ENCODE data around the gene SH2B3. TPM values are rescaled to one million over a fixed set of nuclear protein-coding genes. Genes with fewer than 3 reads are reported as not detected.

Gene SH2B3
- total and polyA plus RNA-seq, 2 experiments from 2014 or later, result 8.1 to 59.3 TPM

GRCh38 chr12:111362687-111363475 is 42.8 kb upstream of the SH2B3 start (continued):
- TF ChIP-seq JUNB (IDR thresholded peaks at IDR 0.05; ENCODE audit: unreplicated experiment) (no peak), STAT1 (IDR thresholded peaks at IDR 0.05; ENCODE audit: unreplicated experiment) (no peak), CREB1 (CRISPR knock-in tag; IDR thresholded peaks at IDR 0.05; ENCODE audit: low read depth) (no peak), REST (IDR thresholded peaks at IDR 0.05; ENCODE audit: unreplicated experiment) (no peak), EZH2 (IDR thresholded peaks at IDR 0.05; ENCODE audit: low read depth, unreplicated experiment) (no peak)
- TF ChIP-seq, protein P1, sequence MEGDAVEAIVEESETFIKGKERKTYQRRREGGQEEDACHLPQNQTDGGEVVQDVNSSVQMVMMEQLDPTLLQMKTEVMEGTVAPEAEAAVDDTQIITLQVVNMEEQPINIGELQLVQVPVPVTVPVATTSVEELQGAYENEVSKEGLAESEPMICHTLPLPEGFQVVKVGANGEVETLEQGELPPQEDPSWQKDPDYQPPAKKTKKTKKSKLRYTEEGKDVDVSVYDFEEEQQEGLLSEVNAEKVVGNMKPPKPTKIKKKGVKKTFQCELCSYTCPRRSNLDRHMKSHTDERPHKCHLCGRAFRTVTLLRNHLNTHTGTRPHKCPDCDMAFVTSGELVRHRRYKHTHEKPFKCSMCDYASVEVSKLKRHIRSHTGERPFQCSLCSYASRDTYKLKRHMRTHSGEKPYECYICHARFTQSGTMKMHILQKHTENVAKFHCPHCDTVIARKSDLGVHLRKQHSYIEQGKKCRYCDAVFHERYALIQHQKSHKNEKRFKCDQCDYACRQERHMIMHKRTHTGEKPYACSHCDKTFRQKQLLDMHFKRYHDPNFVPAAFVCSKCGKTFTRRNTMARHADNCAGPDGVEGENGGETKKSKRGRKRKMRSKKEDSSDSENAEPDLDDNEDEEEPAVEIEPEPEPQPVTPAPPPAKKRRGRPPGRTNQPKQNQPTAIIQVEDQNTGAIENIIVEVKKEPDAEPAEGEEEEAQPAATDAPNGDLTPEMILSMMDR (conservative IDR thresholded peaks at IDR 0.05; ENCODE audit: low read depth in 2 of 2), result no peak
- TF ChIP-seq, protein P2, sequence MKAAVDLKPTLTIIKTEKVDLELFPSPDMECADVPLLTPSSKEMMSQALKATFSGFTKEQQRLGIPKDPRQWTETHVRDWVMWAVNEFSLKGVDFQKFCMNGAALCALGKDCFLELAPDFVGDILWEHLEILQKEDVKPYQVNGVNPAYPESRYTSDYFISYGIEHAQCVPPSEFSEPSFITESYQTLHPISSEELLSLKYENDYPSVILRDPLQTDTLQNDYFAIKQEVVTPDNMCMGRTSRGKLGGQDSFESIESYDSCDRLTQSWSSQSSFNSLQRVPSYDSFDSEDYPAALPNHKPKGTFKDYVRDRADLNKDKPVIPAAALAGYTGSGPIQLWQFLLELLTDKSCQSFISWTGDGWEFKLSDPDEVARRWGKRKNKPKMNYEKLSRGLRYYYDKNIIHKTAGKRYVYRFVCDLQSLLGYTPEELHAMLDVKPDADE (IDR thresholded peaks at IDR 0.05), result no peak

DNA sequence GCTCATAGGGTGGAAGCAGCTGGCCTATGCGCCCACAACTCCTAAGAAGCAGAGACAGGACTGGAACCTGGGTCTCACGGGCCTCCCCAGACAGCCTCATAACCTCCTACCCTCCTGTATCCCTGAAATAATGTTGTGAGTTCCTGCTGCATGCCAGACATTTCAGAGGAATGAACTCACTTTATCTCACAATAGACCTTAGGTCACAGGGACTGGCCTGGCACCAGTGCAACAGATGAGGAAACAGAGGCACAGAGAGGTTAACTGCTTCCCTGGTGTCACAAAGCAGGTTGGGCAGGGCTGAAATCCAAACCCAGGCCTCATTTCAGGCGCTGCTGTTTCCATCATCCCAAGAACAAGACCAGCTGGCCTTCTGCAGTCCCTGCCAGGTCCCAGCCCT is 42.1 kb upstream of the SH2B3 start:
- Mint-ChIP-seq H3K27me3 (ENCODE audit: insufficient read depth, low read depth, poor library complexity) (peaks cover 12% of the 10 kb centered on the region), H3K4me3 (no peak overlapping the region), H3K27ac (no peak overlapping the region), H3K36me3 (ENCODE audit: low read depth) (no peaks in the 10 kb centered on the region), H3K9me3 (no peaks in the 10 kb centered on the region), H3K4me1 (peaks cover 10% of the 10 kb centered on the region)
- Histone ChIP-seq H4K20me1 (replicated peaks; ENCODE audit: insufficient read depth) (0 out of 2 replicates have a peak, but pooled peaks cover 2% of the 10 kb centered on the region), H2AFZ (no peak overlapping the region), H3K36me3 (ENCODE audit: insufficient read depth) (no peaks in the 10 kb centered on the region), H3K4me3 (no peak overlapping the region), H3F3A (replicated peaks; ENCODE audit: low read depth) (no peaks in the 10 kb centered on the region), H3K4me1 (ENCODE audit: insufficient read depth) (no peaks in the 10 kb centered on the region; the same call in 1 of the 2 replicates), H3K4me2 (no peak overlapping the region), H3K27ac (ENCODE audit: low read depth) (no peak overlapping the region), H3K79me2 (replicated peaks; ENCODE audit: insufficient read depth) (no peaks in the 10 kb centered on the region), H3K27me3 (ENCODE audit: insufficient read depth) (peaks cover 9% of the 10 kb centered on the region; the same call in 1 of the 2 replicates), H3K9me2 (ENCODE audit: insufficient read depth) (no peaks in the 10 kb centered on the region)
- DNase-seq (ENCODE audit: low spot score) (no peak), ATAC-seq (no peak)
- TF ChIP-seq, protein P2 (IDR thresholded peaks at IDR 0.05), result no peak
- no peak for TF ChIP-seq JUNB (IDR thresholded peaks at IDR 0.05; ENCODE audit: unreplicated experiment)
- no peak for TF ChIP-seq CREB1 (CRISPR knock-in tag; IDR thresholded peaks at IDR 0.05; ENCODE audit: low read depth)
- no peak for TF ChIP-seq ZNF331 (CRISPR knock-in tag; IDR thresholded peaks at IDR 0.05; ENCODE audit: low read depth)
- no peak for TF ChIP-seq REST (IDR thresholded peaks at IDR 0.05; ENCODE audit: unreplicated experiment)
- no peak for TF ChIP-seq EZH2phosphoT487 (IDR thresholded peaks at IDR 0.05; ENCODE audit: unreplicated experiment)
- TF ChIP-seq STAT1 (IDR thresholded peaks at IDR 0.05; ENCODE audit: unreplicated experiment), result no peak
- TF ChIP-seq NANOG (IDR thresholded peaks at IDR 0.05; ENCODE audit: borderline replicate concordance), result no peak
- no peak for TF ChIP-seq POLR2AphosphoS5 (IDR thresholded peaks at IDR 0.05; ENCODE audit: low read depth)

Measured in GM23338 (cell line).